Astrocyte of the cerebellum (primary cell): Measurements from ENCODE around the gene ID4.

Experiments
- DNase-seq: peaks from one replicate; pipeline ENCODE4 v3.0.0-alpha.2; 2011; ENCODE audit warnings: low read depth
- H3K4me3 ChIP-seq: 2 replicates; pipeline ENCODE4 v1.5.1; 2011; ENCODE audit warnings: mild to moderate bottlenecking, low read depth, low read length, moderate library complexity
- in situ Hi-C: cut with HindIII; loops from 2 replicates; pipeline ENCODE4 v1.10.0; 2017; ENCODE audit warnings: low sequenced_read_pairs
- TF ChIP-seq, protein P1 (sequence below): IDR thresholded peaks from 2 replicates; pipeline ENCODE4 v1.5.1; 2012; ENCODE audit warnings: low read length, low read depth, moderate library complexity, mild to moderate bottlenecking; ENCODE audit errors: missing control alignments

ID4 gene, protein sequence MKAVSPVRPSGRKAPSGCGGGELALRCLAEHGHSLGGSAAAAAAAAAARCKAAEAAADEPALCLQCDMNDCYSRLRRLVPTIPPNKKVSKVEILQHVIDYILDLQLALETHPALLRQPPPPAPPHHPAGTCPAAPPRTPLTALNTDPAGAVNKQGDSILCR

DNA sequence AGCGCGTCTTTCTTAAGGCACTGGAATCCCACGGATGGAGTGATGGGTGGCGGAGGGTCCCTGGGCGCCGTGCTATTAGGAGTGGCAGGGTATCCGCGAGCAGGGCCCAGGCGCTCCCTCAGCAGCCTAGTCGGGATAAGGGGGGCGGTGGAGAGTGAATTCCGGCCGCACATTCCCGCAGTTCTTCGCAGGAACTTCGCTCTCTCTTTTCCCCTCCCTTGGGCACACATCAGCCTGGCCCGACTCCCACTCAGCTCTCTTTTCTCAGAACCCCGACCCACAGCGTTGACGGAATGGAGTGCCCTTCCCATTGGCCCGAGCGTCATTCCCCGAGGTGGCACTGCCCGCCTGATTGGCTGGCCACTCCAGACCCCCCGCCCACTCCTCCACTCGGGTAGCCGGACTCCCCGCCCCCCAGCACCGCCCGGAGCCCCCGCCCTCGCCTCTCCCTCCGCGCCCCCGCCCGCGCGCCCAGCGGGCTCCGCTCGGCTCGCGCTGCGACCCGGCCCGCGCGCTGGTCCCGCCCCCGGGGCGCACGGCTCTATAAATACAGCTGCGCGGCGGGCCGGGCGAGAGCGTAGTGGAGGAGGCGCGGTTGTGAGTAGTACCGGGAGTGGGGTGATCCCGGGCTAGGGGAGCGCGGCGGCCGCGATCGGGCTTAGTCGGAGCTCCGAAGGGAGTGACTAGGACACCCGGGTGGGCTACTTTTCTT lies at the start of gene ID4:
TSS of gene ID4 (plus strand) at position 572 of the 712 bp plus-strand sequence. CDS start 385 bp downstream, outside the sequence.
- in situ Hi-C loops = no loop called here
- TF ChIP-seq, protein P1, sequence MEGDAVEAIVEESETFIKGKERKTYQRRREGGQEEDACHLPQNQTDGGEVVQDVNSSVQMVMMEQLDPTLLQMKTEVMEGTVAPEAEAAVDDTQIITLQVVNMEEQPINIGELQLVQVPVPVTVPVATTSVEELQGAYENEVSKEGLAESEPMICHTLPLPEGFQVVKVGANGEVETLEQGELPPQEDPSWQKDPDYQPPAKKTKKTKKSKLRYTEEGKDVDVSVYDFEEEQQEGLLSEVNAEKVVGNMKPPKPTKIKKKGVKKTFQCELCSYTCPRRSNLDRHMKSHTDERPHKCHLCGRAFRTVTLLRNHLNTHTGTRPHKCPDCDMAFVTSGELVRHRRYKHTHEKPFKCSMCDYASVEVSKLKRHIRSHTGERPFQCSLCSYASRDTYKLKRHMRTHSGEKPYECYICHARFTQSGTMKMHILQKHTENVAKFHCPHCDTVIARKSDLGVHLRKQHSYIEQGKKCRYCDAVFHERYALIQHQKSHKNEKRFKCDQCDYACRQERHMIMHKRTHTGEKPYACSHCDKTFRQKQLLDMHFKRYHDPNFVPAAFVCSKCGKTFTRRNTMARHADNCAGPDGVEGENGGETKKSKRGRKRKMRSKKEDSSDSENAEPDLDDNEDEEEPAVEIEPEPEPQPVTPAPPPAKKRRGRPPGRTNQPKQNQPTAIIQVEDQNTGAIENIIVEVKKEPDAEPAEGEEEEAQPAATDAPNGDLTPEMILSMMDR = no peak
- peak within 1 kb of the TSS; percentile 55 for H3K4me3 ChIP-seq
- peak; percentile 95 for DNase-seq

DNA sequence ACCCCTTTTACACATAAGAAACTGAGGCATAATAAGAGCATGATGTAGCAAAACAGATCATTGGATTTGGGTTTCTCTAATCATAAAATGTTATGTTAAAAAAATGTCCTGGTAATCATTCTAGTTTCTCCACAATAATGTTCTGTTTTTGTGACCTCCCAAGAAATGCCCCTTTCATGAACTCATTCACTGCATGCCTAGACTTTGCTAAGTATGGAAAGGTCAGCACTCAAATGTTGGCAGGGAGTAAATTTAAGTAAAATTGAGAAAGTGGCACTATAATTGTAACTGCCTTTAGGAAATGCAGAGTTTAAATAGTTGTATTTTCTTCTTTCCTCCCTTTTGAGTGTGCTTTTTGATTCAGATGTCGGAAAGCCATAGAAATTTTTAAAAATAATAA lies 48.5 kb upstream of the ID4 start:
- in situ Hi-C loops = no loop called here
- no peak for DNase-seq
- TF ChIP-seq, protein P1 = no peak
- no peak overlapping the region for H3K4me3 ChIP-seq

DNA sequence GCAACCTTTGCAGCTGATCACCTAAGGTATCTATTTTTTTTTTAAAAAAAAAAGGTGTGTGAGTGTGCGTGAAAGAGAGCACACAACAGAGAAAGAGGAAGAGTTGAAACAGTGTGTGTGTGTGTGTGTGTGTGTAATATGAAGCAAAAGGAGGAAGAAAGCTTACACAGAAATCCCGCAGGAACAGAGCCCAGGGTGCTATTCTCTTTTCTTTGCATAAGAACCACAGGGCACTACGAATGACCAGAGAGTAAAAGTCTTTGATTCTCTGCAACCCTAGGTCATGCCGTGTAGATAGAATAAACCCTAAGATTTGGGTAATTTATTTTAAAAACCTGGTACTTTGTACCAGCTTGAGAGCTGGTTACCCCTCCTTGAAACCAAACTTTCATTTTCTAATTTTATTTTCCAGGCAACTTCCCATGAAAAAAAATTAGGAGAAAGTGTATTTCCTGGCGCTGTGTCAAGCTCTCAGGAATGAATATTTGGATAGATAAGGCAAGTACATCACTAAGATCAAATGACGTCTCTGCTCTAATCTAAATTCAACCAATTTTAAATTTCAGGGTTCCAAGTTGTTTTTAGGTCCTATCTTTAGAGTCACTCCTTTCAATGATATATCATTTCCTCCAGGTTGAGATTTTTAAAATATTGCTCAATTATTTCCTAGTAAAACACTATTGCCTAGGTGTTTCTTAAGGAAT lies 47.9 kb upstream of the ID4 start:
- H3K4me3 ChIP-seq = no peak overlapping the region
- DNase-seq = no peak
- in situ Hi-C loops = no loop called here
- TF ChIP-seq, protein P1 = no peak

DNA sequence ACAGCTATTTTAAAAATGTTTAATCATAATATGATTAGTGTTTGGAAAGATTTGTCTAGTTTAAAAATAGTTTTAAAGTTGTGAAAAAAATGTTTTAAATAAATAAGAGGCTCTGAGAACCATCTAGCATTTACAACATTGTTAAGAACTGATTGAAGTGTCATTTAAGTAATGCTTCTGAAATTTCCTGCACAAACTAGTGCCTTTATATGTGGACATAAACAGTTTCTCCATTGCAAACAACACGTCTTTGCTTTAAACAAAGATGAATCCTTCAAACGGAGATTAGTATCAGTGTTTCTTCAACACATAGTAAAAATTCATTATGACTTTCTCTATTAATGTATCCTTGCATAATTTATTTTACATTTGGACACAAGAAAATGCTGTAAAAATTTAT lies 45.9 kb upstream of the ID4 start:
- DNase-seq = no peak
- no peak overlapping the region for H3K4me3 ChIP-seq
- in situ Hi-C loops = no loop called here
- TF ChIP-seq, protein P1 = no peak

DNA sequence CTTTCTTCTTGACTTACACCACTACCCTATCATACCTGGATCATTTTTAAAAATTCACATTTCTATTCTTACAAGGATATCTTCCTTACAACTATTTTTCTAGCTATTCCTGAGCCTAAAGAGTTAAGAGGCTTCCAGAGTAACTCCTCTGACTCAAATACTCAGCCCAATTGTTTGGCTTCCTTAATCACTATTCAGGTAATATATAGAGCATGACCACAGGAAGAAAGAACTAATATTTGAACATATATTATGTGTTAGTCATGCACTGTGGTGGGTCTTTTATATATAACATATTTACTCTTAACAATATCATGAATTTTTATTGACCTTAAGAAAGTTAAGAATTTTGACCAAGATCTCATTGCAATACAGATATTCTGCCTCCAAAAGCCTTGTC lies 42.0 kb upstream of the ID4 start:
- DNase-seq = no peak
- in situ Hi-C loops = no loop called here
- TF ChIP-seq, protein P1 = no peak
- no peak overlapping the region for H3K4me3 ChIP-seq

DNA sequence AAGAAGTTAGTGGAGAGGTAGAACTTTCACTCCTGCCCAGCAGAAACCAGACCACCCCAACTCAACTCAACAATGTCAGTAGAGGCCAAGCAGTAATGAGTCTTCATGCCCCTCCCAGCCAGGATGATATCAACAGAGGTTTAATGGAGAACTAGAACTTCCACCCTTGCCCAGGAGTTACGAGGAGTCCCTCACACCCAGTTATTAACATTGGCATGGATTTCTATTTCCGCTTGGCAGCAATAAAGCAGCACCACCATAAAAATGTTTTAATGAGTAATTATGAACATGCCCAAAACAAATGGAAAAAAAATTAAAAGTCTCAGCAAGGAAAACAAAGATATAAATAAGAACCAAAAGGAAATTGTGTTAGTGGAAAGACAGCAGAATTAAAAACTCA lies 40.7 kb upstream of the ID4 start:
- DNase-seq = no peak
- H3K4me3 ChIP-seq = no peak overlapping the region
- TF ChIP-seq, protein P1 = no peak
- in situ Hi-C loops = no loop called here
